SH-SY5Y (cell line): Measurements from ENCODE around the gene GALNS.

Experiments used
- GATA2 ChIP-seq: IDR thresholded peaks from 2 replicates; pipeline ENCODE4 v1.6.1; 2011; ENCODE audit warnings: mild to moderate bottlenecking, low read depth, low read length
- GATA3 ChIP-seq: IDR thresholded peaks from 2 replicates; pipeline ENCODE4 v1.6.1; 2011; ENCODE audit warnings: low read depth, mild to moderate bottlenecking, low read length, moderate library complexity

GALNS gene

DNA sequence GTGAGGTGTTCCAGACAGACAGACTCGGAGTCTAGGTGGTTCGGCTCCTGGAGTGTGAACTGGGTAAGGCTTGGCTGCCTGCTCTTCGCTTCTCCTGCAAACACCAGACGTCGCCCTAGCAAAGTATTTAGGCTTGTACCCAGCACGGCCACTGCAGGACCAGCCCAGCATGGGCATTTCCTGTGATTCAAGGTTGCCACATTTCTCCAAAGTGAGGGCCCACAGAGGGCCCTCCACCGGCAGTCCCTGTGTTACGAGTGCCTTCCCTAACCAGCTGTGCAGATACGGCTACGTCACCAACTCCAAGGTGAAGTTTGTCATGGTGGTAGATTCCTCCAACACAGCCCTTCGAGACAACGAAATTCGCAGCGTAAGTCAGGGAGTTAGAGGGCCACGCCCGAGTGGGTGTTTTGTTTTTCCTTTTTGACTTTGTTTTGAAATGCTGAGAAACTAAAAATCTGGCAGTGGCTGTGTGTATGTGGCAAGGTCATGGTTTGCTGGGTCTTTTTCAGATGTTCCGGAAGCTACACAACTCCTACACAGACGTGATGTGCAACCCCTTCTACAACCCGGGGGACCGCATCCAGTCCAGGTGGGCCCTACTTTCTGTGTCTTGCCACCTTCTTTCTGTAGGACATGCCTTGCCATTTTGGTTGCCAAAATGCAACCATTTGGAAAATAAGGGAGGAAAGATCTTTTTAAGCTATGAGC is 2.8 kb upstream of the GALNS start:
- TF ChIP-seq GATA3 (no peak), GATA2 (no peak)

DNA sequence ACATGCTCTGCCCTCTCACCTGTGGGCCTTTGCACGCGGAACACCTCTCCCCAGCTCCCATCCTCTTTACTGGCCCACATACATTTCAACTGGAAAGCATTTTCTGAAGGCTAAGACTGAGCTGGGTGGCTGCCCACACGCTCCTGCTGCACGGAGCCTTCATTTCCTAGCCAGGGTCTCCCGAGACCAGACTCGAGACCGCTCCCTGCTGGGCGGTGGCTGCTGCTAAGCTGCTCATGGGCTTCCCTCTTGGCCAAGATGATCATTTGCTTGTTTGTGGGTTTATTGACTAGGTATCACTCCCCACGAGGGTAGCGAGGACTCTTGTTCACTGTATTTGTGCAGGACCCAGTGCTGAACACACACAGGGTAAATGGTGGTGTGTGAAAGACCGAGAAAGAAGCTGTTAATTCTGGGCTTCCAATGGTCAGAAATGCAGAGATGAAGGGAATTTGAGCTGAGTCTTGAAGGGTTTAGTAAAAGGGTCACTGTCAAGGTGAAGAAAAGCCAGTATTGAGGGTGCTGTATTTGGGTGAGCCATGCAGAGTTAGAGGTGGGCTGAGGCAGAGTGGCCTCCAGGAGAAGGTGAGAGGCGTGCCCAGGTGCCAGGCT is 1.1 kb upstream of the GALNS start:
- TF ChIP-seq GATA2 (no peak), GATA3 (no peak)

DNA sequence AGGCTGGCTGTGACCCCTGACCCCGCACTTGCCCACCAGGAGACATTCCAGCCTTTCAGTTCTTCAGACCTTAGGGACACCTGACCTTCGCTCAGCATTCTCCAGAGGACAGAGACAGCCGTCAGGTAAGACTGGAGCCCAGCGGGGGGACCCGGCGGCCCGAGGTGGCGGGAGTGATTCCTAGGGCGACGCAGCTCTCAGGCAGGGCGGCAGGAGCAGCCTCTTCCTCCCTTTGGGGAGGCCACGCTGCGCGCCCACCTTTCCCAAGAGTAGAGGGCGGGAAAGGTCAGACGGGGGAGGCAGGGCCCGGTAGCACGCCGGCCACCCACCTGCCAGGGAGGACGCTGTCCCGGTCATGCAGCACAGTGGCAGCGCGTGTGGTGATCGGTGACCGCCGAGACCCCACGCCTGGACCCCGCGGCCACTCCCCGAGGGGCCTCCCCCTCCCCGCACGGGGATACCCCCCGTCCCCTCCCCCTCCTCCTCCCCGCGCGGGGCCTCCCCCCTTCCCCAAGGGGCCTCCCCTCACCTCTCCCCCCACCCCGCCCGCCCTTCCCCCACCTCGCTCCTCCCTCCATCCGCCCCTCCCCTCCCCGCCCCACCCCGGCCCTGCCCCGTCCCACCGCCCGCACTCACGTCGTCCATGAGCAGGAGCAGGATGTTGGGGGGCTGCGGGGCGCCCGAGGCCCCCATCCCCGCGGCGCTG is 472 bp downstream of the GALNS start:
- TF ChIP-seq GATA3 = no peak
- TF ChIP-seq GATA2 = no peak

DNA sequence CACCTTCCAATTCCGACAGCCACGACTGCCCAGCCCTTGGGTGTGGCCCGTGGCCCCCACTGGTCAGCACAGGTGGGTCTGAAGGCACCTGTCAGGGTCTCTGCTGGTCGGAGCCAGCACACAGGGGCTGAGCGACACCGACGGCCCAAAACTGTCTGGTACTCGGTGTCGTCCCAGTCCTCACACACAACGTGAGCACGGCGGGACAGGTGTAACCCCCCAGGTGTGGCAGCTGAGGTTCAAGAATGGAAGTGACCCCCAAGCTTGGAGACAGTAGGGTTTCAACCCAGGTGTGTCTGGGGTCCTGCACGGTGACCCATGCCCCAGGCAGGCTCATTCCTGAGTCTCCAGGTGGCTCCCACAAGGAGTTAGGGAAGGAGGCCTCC is 1.0 kb downstream of the GALNS start:
- TF ChIP-seq GATA3 = no peak
- TF ChIP-seq GATA2 = no peak

DNA sequence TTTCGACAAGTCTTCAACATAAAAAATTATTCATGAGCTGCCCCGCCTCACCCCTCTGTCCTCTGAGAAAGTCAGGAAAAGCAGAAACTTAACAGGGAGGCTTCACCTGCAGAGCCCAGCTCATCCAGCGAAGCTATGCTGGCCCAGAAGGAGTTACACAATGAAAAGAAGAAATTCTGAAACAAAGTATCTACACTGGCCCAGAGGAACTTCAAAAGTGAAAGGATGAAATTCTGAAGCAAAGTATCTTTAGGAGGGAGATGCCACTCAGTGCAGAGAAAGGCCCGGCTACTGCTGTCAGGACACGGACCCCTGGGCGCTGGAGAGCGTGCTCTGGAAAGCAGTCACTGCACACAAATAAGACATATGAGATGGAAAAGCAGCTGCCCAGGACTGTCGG is 1.6 kb downstream of the GALNS start:
- TF ChIP-seq GATA2 = no peak
- no peak for TF ChIP-seq GATA3

DNA sequence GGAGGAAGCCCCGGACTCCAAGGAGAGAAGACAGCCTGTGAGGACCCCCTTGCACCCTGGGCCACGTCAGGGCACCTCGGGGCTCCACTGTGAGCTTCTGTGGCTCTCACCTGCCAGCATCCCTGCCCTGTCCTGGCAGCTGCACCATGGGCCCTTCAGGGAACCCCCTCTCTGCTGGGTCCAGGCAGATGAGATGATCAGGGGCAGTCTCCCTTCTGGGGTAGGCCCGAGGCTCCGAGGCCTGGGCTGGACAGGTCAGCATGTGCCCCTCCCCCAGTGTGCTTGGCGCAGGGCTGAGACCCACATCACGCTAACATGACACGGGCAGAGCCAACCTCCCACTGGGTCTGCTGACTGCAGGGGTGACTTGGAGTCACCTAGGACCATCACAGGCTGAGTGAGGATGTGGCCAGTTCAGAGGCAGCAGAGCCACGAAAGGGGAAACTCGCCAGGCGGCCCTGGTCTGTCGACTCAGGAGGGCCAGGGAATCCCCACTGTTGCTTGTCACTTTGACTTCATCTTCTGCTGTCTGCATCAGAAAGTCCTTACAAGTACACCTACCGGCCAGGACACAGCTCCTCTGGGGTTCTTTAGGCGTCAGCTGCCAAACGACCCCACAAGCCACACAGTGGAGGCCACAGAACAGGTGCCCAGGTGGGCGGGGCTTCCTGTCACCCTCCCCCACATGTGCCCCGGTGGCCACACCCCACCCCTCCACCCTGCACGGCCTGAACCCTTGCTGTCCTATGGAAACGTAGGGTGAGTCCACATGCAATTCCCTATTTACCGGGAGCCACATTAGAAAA is 2.2 kb downstream of the GALNS start:
- TF ChIP-seq GATA3 (no peak), GATA2 (no peak)

DNA sequence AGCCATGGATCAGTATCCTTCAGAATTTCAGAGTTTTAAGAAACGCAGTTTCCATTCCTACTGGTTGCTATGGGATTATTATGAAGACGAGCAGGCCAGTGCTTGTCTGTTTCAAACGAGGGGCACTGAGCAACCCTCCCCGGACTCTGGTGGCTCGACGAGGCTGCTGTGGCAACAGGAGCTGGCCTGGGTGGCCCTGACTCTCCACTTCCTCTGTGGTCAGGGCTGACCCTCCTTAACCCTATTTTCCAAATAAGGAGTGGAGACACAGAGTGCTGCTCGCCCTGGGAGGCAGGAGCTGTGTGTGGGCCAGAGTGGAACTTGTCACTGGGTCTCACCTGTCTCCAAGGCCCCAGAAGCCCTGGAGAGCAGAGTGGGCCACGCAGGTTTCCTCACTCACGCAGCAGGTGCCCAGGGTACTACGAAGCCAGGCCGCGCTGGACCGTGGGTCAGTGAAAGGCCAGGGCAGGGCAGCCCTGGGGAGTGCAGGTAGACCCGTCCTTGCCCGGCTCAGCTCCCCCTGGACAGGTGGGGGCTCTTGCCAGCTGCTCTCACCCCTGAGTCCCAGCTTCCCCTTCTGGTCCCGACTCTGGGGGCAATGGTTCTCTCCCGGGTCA is 3.3 kb downstream of the GALNS start:
- no peak for TF ChIP-seq GATA2

DNA sequence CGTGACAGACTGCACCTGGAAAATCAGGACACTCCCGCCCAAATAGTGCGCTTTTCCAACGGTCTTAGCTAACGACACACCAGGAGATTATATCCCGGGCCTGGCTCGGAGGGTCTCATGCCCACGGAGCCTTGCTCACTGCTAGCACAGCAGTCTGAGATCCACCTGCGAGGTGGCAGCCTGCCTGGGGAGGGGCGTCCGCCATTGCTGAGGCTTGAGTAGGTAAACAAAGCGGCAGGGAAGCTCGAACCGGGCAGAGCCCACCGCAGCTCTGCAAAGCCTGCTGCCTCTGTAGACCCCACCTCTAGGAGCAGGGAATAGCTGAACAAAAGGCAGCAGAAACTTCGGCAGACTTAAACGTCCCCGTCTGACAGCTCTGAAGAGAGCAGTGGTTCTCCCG is 5.1 kb downstream of the GALNS start:
- TF ChIP-seq GATA3 = no peak
- no peak for TF ChIP-seq GATA2

DNA sequence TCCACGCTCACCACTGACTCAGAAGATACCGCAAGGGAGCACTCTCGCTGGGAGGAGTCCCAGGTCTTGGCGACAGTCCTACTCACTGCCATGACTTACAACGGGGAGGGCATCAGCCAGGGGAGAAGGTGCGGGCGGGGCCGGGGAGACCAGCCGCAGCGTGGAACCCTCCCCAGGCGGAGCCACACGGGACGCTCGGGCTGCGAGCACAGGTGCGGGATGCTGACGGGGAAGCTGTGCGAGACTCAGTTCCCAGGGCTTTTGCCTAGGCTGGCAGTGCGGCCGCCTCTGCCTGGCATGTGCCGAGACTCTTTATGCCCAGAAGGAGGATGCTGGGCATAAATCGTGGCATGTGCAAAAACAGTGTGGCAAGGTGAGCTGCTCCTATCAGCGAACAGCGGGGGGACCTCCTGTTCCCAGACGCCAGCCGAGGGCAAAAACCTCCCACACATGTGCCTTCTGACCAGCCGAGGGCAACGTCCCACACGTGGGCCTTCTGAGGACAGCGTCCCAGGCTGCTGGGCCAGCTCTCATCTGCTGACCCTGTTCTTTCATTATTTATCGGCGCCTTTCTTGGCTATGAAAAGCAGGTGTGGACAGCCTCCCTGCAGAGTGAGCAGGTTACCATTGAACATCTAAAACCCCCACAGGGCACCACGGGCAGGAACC is 6.1 kb downstream of the GALNS start:
- TF ChIP-seq GATA3 = no peak
- no peak for TF ChIP-seq GATA2

DNA sequence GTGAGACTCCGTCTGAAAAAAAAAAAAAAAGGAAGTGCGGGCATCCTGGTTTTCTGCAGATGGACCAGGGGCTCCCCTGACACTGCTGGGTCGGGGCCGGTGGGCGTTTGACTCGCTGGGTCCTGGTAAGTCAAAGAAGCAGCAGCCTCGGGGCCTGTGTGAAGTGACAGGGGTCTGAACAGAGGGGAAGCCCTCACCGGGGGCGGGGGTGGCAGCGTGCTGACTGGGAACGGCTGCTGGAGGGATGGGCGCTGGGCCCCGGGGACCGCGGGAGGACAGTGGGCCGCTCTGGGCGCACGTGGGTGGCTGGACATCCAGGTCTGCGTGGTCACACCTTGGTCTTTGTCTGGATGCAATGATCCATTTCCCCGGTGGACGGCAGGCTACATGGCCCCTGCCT is 8.2 kb downstream of the GALNS start:
- TF ChIP-seq GATA2 = no peak
- TF ChIP-seq GATA3 = no peak

DNA sequence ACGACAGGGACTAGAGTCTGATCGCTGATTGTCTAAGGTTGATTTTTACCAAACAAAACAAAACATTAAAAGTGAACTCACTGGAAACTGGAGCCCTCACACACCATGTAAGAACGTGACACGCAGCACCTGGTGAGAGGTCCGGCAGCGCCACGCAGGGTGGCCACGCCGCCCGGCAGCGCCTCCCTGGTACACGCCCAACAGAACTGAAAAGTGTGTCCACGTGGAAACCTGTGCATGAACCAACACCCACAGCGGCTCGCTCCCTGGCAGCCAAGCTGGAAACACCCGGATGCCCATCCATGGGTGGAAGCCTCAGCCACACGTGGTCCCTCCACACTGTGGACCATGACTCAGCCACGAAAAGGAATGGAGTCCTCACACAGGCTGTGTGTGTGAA is 9.1 kb downstream of the GALNS start:
- TF ChIP-seq GATA3 (no peak), GATA2 (no peak)

DNA sequence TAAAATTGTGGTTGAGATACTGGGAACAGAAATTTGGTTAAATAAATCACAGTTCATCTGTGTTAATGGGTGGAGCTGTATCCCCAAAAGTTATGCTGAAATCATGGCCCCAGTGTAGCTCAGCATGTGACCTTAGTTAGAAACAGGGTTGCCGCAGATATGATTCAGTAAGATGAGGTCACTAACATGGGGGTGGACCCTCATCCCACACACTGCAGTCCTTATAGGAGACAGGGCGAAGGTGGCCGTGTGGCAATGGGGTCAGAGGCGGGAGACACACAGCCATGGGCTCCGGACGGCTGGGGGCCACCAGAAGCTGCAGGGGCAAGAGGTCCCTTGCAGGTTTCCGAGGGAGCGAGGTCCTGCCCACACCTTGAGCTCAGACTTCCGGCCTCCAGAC is 10.7 kb downstream of the GALNS start:
- no peak for TF ChIP-seq GATA2
- no peak for TF ChIP-seq GATA3

DNA sequence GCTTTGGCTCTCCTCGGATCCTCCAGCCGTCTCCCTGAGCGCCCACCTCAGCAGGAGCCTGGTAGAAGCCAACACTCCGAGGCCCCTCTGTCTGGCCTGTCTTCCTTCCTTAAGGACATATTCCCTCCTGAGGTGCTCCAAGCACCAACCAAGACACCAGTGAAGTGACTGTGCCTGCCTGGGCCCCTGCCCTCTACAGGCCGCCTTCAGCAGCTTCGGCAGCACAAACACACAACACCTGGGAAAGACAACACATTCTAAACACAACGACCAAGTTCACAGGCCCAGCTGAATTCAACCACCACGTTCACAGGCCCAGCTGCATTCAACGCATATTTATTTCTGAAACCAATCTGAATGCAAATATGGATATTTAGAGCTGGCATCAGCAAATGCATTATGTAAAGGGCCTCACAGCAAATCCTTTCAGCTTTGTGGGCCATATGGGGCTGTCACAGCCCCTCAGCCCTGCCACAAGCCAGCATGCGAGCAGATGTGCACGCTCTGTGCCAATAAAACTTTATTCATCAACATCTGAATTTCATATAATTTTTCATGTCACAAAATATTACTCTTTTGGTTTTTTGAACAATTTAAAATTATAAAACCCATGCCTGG is 12.2 kb downstream of the GALNS start:
- TF ChIP-seq GATA3 (no peak), GATA2 (no peak)

DNA sequence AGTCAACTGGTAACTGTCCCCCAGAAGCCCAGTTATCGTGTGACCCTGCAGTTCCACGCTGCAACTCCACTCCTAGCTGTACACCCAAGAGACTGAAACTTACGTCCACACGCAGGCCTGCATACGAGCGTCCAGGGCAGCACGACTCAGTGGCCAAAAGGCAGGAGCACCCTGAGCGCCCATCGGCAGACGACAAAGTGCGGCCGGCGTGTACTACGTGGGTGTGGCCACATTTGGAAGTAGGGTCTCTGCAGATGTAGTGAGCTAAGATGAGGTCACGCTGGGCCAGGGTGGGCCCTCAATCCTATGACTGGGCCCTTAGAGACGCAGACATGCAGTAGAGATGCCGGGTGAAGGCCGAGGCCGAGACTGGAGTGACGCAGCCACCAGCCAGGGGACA is 13.5 kb downstream of the GALNS start:
- TF ChIP-seq GATA3 (no peak), GATA2 (no peak)
